Measurements from ENCODE around the gene FILIP1L. TPM values are rescaled to one million over a fixed set of nuclear protein-coding genes. Genes with fewer than 3 reads are reported as not detected.

FILIP1L gene
- total and polyA plus RNA-seq, 7 donors: 9.2 to 274 (median 78.5) TPM

DNA sequence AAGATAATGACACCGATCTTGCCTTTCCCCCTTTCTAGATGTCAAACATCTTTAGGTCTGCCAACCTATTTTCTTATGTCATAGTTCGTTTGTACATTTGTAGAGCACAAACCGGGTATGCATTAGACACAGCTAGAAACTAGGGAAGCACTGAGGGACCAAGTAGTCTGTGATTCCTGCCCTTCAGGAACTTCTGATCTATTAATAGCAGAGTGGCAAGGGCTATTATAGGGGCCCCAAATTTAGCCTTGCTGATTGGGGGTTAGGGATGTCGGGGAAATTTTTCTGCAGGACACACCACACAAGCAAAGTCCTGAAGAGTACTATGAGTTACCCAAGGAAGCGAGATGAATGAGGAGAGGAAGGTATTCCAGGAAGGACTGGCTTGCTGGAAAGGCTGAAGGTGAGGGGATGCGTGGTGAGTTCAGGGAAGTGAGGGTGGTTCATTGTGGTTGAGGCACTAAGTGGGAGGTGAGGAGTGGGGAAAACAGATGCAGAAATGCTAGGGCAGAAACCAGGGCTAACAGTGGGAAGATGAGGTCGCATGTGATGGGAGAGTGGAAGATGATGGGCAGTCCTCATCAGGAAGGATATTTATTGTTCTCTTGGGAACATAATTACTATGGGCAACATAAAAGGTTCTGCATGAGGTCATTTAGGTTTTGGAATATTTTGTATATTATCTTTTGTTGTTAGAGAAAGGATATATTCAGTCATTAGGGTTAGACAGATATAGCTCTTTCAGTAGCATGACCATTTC is 152.4 kb downstream of the FILIP1L start:
- no peak for DNase-seq
- peaks cover 46% of the 10 kb centered on the region for H3K4me1 ChIP-seq
- no peaks in the 10 kb centered on the region for H3K9me3 ChIP-seq
- no peaks in the 10 kb centered on the region for H3K27me3 ChIP-seq (ENCODE audit: insufficient read depth in 3 of 3, low read length in 2 of 3)
- intact Hi-C loops (cut with DNase I): loop anchor here in 1 of 2 donors (2.0 kb wide), 1 partner anchor 15 kb away; no protein-coding TSS in a partner anchor
- ATAC-seq: peak in 1 of 4 donors; percentile 26
- peaks cover 0 to 8% of the 10 kb centered on the region in 2 donors for H3K36me3 ChIP-seq (ENCODE audit: insufficient read depth in 1 of 2, low read depth in 1 of 2)
- H3K27ac ChIP-seq: peak overlapping the region; percentile 40
- TF ChIP-seq, protein P1, sequence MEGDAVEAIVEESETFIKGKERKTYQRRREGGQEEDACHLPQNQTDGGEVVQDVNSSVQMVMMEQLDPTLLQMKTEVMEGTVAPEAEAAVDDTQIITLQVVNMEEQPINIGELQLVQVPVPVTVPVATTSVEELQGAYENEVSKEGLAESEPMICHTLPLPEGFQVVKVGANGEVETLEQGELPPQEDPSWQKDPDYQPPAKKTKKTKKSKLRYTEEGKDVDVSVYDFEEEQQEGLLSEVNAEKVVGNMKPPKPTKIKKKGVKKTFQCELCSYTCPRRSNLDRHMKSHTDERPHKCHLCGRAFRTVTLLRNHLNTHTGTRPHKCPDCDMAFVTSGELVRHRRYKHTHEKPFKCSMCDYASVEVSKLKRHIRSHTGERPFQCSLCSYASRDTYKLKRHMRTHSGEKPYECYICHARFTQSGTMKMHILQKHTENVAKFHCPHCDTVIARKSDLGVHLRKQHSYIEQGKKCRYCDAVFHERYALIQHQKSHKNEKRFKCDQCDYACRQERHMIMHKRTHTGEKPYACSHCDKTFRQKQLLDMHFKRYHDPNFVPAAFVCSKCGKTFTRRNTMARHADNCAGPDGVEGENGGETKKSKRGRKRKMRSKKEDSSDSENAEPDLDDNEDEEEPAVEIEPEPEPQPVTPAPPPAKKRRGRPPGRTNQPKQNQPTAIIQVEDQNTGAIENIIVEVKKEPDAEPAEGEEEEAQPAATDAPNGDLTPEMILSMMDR (IDR thresholded peaks at IDR 0.05): no peak
- no peak overlapping the region for H3K4me3 ChIP-seq
- WGBS, 3 donors: 72 to 87% (median 83%) methylated on average over 7 of the region's 7 CpGs

DNA sequence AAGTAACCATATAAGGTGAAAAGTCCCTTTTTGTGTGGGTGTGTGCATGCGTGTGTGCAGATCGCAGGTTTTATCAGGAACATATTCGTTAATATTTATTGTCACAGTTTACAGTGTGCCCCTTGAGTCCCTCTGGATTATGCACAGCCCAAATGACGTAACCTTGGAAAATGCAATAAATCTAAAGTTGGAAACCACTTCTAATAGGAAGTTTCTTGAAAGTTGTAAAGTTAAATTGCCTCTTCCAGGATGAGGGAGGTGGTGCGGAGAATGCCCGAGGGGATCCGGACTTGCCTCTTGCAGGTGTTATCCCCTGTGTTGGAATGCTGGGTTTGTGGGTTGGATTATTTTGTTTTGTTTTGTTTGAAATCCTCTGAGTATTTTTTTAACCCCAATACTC is 153.4 kb downstream of the FILIP1L start:
- H3K36me3 ChIP-seq (ENCODE audit: insufficient read depth in 1 of 2, low read depth in 1 of 2): peaks cover 0 to 8% of the 10 kb centered on the region in 2 donors
- H3K4me1 ChIP-seq: peaks cover 39% of the 10 kb centered on the region
- DNase-seq (no peak), ATAC-seq (no peak)
- H3K27ac ChIP-seq: peak overlapping the region; percentile 56
- peak overlapping the region; percentile 12 for H3K4me3 ChIP-seq
- 69 to 71% (median 70%) methylated on average over 7 of the region's 7 CpGs for WGBS, 3 donors
- H3K27me3 ChIP-seq (ENCODE audit: insufficient read depth in 3 of 3, low read length in 2 of 3): no peaks in the 10 kb centered on the region
- TF ChIP-seq, protein P1 (IDR thresholded peaks at IDR 0.05): no peak
- no peaks in the 10 kb centered on the region for H3K9me3 ChIP-seq
- intact Hi-C loops (cut with DNase I): no loop called here

DNA sequence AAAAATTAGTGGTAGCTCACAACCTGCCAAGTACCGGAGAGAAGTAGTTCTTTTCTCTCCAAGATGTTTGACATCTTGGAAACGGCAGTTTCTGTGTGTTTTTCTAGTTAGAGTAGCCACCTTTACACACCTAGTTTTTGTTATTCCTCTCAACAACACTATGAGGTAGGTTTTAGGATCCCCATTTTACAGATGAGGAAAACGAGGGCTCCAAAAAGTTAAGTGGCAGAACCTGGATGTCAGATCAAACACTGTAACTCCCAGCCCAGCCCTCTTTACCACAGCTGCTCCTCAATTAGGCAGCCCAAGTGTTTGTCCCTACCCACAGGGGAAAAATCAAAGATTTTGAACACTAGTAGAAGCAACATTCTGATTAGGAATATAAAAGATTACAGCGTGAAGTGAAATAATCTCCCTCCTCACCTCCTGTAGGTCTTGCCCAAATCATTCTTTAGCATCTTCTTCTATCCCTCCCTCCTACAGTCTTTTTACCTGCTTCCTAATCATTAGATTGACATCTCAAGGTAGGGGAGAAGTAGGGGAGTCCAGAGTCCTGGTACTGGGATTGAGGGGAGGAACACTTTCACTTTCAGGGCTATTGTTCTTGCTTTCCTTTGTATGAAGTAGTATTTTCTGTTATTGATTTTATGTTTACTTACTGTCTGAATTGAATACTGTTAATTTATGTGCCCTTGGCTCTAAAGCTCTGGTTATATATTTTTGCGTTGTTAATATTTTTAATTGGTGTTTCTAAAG is 154.0 kb downstream of the FILIP1L start:
- TF ChIP-seq, protein P1 (IDR thresholded peaks at IDR 0.05): no peak
- Histone ChIP-seq H3K9me3 (no peaks in the 10 kb centered on the region), H3K4me1 (peaks cover 39% of the 10 kb centered on the region), H3K27ac (peak overlapping the region; percentile 56), H3K4me3 (peak overlapping the region; percentile 12), H3K27me3 (ENCODE audit: insufficient read depth in 3 of 3, low read length in 2 of 3) (no peaks in the 10 kb centered on the region), H3K36me3 (ENCODE audit: insufficient read depth in 1 of 2, low read depth in 1 of 2) (peaks cover 0 to 8% of the 10 kb centered on the region in 2 donors)
- WGBS, 3 donors: 64 to 73% (median 66%) methylated on average over 5 of the region's 5 CpGs
- DNase-seq (no peak), ATAC-seq (no peak)
- intact Hi-C loops (cut with DNase I): no loop called here

DNA sequence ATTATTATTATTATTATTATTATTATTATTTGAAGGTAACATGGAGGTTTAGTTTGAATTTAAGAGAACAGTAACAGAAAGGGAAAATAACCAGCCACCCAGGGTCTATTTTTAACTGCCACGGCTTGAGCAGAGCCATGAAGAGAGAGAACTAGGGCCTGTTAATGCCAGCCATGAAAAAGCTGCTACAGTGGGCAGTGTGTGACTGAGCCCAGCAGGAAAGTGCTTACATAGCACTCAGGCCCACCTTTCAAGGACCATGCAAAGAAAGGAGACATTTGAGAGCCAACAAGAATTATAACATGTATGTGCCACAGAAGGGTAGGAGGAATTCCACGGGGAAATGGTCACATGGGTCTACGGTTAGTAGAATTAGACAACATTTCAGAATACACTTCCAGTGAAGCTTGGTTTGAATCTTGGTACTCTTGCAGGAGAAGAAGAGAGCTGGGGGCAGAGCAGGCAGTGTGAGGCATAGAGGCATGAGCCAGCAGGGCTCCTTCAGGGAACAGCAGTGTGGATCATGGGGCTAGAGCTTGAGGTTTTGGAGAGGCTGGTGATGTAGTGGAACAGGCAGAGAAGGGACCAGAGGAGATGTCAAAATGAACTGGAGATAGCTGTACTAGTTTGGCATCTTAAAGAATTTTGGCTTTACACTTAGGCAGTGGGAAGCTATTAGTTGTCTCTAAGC is 155.9 kb downstream of the FILIP1L start:
- WGBS, 3 donors: 31 to 63% (median 41%) methylated on average over 3 of the region's 3 CpGs
- intact Hi-C loops (cut with DNase I): no loop called here
- DNase-seq (no peak), ATAC-seq (peak; percentile 40 to 69 (median 51))
- TF ChIP-seq, protein P1 (IDR thresholded peaks at IDR 0.05): no peak
- no peaks in the 10 kb centered on the region for H3K27me3 ChIP-seq (ENCODE audit: insufficient read depth in 3 of 3, low read length in 2 of 3)
- H3K4me3 ChIP-seq: no peak overlapping the region
- H3K36me3 ChIP-seq (ENCODE audit: insufficient read depth in 1 of 2, low read depth in 1 of 2): peaks cover 0 to 8% of the 10 kb centered on the region in 2 donors
- H3K9me3 ChIP-seq: no peaks in the 10 kb centered on the region
- peaks cover 54% of the 10 kb centered on the region for H3K4me1 ChIP-seq
- H3K27ac ChIP-seq: peak overlapping the region; percentile 64
